HL-60 (cell line): Measurements from ENCODE around the gene FDXACB1.
"Not testable (repeated sequence)": the region's sequence is repeated elsewhere in the genome, so short reads cannot be mapped to it uniquely, and the experiment has no call there.

Experiments used
- DNase-seq, 2 experiments: peaks; one replicate each; pipeline ENCODE4 v3.0.0-alpha.2; 2010 to 2020; ENCODE audit warnings: low read depth in 1 of 2, low spot score in 1 of 2
- H3K27ac ChIP-seq: fragments of 250-450 bp; sonication (Bioruptor Pico); replicated peaks from 2 replicates; pipeline ENCODE4 v1.5.1; 2020; ENCODE audit warnings: mild to moderate bottlenecking, moderate library complexity
- H3K27me3 ChIP-seq: fragments of 250-450 bp; sonication (Bioruptor Pico); 2 replicates; pipeline ENCODE4 v1.5.1; 2021; ENCODE audit warnings: mild to moderate bottlenecking, moderate library complexity; ENCODE audit not compliant: insufficient read depth, poor library complexity, severe bottlenecking
- H3K4me3 ChIP-seq: replicated peaks from 2 replicates; pipeline ENCODE4 v1.5.1; 2011; ENCODE audit warnings: mild to moderate bottlenecking, control low read depth, low read length; ENCODE audit not compliant: insufficient read depth
- CTCF ChIP-seq: IDR thresholded peaks from one replicate; pipeline ENCODE4 v1.5.1; 2011; ENCODE audit warnings: low read length, control low read depth, inconsistent platforms; ENCODE audit not compliant: insufficient read depth
- GABPA ChIP-seq: IDR thresholded peaks from 2 replicates; pipeline ENCODE4 v1.6.1; 2012; ENCODE audit warnings: low read depth
- POLR2AphosphoS5 ChIP-seq: IDR thresholded peaks from 2 replicates; pipeline ENCODE4 v1.6.1; 2012; ENCODE audit warnings: low read depth
- REST ChIP-seq: IDR thresholded peaks from 2 replicates; pipeline ENCODE4 v1.6.1; 2012; ENCODE audit warnings: low read depth; ENCODE audit not compliant: insufficient replicate concordance
- SPI1 ChIP-seq: IDR thresholded peaks from 2 replicates; pipeline ENCODE4 v1.6.1; 2012; ENCODE audit warnings: low read depth, mild to moderate bottlenecking, borderline replicate concordance

Gene FDXACB1

GRCh38 chr11:111905411-111905810 lies 26.4 kb upstream of the FDXACB1 start:
- Histone ChIP-seq H3K27me3 (no peaks in the 10 kb centered on the region), H3K27ac (no peak overlapping the region), H3K4me3 (no peak overlapping the region)
- peak in 1 of 2 experiments; percentile 10 for DNase-seq
- 0 out of 2 replicates have a peak, but pooled peaks have one; percentile 11 for TF ChIP-seq SPI1
- TF ChIP-seq REST, result no peak

- no peak overlapping the region for H3K27ac ChIP-seq
- DNase-seq, result no peak
- H3K4me3 ChIP-seq, result no peak overlapping the region
- no peak for TF ChIP-seq GABPA
- TF ChIP-seq REST, result no peak
- TF ChIP-seq SPI1, result no peak
- no peak for TF ChIP-seq CTCF
- no peak for TF ChIP-seq POLR2AphosphoS5
- H3K27me3 ChIP-seq, result no peaks in the 10 kb centered on the region
Observed at GRCh38 chr11:111886844-111887243, 7.9 kb upstream of the FDXACB1 start.

- no peaks in the 10 kb centered on the region for H3K27me3 ChIP-seq
- H3K27ac ChIP-seq, result no peak overlapping the region
- no peak for DNase-seq
- no peak for TF ChIP-seq GABPA
- no peak for TF ChIP-seq CTCF
- TF ChIP-seq REST, result no peak
- TF ChIP-seq POLR2AphosphoS5, result no peak
- TF ChIP-seq SPI1, result no peak
- H3K4me3 ChIP-seq, result no peak overlapping the region
Observed at GRCh38 chr11:111886032-111886431, 7.1 kb upstream of the FDXACB1 start.

GRCh38 chr11:111885053-111885452 lies 6.1 kb upstream of the FDXACB1 start:
- DNase-seq, H3K27ac ChIP-seq, H3K4me3 ChIP-seq, H3K27me3 ChIP-seq: not testable (repeated sequence)
